ENCODE measurements around the gene ADGRD1.
"Not testable (repeated sequence)": the region's sequence is repeated elsewhere in the genome, so short reads cannot be mapped to it uniquely, and the experiment has no call there.

ADGRD1 gene

DNA sequence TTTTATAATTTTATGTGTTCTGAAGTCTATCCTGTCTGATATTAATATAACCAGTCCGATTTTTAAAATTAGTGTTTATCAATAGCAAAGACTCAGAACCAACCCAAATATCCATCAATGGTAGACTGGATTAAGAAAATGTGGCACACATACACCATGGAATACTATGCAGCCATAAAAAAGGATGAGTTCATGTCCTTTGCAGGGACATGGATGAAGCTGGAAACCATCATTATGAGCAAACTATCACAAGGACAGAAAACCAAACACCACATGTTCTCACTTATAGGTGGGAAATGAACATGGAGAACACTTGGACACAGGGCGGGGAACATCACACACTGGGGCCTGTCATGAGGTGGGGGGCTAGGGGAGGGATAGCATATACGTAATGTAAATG lies 16.2 kb upstream of the ADGRD1 start:
- DNase-seq (ENCODE audit: low read depth in 2 of 2): not testable (repeated sequence)

DNA sequence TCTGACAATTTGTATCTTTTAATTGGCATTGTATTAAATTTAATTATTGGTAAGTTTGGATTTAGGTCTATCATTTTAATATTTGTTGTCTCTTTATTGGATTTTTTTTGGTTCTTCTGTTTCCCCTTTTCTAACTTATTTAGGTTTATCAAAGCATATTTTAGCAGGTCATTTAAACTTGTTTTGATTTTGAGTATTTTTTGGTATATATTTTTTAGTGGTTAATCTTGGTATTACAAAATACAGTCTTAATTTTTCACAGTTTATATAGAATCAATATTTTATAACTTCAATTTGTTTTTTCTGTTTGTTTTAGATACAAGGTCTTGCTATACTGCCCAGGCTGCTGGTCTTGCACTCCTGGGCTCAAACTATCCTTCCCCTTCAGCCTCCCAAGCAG lies 15.5 kb upstream of the ADGRD1 start:
- no peak for DNase-seq (ENCODE audit: low read depth in 2 of 2)

GRCh38 chr12:130944878-130945277 lies 8.8 kb upstream of the ADGRD1 start:
- DNase-seq (ENCODE audit: low read depth in 2 of 2): no peak

DNA sequence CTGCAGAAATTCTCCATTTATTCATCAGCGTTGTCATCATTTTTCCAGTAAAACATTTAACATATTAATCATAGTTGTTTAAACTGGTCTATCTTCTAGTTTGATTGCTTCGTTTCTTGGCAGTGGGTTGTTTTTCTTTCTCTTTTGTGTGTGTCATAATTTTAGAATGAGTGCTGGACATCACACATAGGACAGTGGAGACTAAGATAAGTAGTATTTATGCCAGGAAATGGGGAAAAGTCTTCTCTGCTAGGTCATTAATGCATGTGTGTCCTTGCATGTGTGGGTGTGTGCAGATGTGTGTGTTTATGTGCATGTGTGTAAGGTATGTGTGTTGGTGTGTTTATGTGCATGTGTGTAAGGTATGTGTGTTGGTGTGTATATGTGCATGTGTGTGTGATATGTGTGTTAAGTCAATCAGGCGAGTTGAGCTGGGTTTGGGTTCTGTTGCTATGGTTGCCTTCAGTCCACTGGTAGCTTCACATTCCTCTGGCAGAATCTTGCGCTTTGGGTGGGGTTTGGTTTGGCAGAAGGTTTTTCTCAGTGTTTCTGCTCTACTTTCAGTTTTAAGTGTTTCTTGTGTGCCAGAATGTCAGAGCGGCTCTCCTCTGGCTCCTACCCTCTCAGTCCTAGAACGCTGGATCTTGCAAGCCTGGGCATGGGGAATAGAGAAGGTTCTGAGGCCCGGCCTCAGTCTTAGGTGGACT lies 7.8 kb upstream of the ADGRD1 start:
- no peak for DNase-seq (ENCODE audit: low read depth in 2 of 2)

- no peak for DNase-seq (ENCODE audit: low read depth in 2 of 2)
Observed at GRCh38 chr12:130947028-130947613, 6.6 kb upstream of the ADGRD1 start.

DNA sequence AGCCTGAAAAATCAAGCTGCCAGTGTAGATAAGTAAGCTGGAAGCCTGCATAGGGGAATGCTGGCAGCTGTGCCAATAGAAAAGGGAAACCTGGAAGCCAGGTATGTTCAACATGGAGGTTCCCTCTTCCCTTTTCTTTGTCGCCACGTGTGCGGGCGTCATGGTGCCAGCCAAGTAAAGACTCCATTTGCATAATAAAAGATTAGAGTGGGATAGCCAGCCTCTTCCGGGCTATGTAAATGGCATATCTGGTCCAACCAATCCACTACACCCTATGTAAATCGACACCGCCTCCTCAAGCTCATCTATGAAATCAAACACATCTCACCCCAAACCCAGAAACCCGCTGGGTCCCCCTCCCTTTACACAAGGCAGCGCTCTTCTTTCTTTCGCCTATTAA lies 5.6 kb upstream of the ADGRD1 start:
- DNase-seq (ENCODE audit: low read depth in 2 of 2): no peak

GRCh38 chr12:130948751-130949150 lies 5.0 kb upstream of the ADGRD1 start:
- DNase-seq (ENCODE audit: low read depth in 2 of 2): no peak

DNA sequence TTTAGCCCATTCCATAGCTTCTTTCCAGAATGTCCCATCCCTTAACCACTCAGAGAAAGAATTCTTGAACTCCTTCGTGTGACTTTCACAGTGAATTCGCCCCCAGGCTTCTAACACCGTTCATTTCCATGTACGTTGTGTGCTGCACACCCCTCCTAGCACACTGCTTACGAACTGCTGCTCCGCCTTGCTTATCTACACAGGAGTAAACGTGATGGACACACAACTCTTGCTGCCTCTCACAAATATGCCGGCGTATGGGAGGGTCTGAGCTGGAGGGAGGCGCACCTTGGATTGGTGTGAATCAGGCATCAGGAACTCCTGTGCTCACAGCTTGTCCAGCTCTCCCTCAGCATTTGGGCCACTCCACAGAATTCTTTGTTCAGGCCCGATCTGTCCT lies 3.9 kb upstream of the ADGRD1 start:
- DNase-seq (ENCODE audit: low read depth in 2 of 2): no peak

- no peak for DNase-seq (ENCODE audit: low read depth in 2 of 2)
Observed at GRCh38 chr12:130951636-130952035, 2.1 kb upstream of the ADGRD1 start.

DNA sequence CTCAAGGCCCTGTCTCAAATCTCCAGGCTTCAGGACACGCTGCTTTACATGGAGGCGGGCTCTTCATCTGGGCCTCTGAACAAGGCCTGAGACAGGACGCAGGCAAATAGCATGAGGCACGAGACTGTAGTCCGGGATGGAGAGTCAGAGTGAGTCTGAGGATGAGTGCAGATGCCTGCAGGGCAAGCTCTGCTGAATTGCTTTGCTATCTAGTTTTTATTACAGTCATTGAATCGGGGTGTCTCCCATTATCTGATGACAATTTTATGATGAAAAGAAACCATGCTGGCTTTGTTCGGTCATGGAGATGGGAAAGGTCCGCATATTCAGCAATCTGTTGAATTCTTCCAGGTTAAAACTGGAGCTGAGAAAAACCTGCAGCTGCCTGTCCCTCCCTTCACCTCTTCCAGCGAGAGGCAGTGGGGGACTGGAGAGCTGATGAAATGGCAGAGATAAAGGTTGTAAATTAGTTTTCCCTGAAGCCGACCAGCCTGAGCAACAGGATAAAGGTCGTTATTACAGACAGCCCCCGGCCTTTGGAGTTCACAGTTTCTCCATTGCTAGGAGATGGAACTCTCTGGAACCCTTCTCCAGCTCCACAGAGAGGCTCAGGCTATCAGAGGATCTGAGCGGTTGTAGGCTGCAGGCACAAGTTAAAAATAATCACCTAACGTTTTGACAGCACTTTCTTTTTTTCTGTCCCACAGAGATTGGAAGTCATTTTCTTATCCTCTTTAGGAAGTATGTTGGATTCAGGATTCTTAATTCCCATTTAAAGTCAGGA lies 1.3 kb upstream of the ADGRD1 start:
- DNase-seq (ENCODE audit: low read depth in 2 of 2): no peak

DNA sequence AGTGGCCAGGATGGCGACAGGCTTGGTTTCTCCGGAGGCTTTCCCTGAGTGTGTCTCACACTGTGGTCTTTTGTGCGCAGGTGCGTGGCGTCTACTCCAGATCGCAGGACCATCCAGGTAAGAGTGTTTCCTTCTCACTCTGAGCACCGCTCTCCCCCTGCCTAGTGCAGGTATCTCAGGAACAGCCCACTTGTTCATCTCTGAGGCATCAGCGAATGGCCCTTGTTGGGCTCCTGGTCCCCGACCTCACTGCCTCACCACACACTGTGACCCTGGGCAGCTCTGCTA lies 781 bp downstream of the ADGRD1 start:
- DNase-seq (ENCODE audit: low read depth in 2 of 2): no peak

GRCh38 chr12:130955238-130955816 lies 1.6 kb downstream of the ADGRD1 start:
- no peak for DNase-seq (ENCODE audit: low read depth in 2 of 2)

DNA sequence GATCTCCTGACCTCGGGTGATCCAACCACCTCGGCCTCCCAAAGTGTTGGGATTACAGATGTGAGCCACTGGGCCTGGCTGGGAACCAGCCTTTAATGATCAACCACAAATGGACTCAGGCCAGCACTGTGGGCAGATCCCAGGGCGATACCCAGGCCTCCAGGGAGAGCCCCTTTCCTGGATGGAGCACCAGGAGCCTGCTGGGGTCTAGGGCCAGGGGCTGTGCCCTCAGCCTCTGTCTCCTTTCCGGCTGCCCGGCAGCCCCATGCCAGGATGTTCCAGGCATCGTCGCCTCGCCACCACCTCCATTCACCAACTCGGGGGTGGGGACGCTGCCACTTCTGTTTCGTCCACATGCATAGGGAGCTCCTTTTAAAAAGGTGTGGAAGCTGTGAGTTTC lies 2.3 kb downstream of the ADGRD1 start:
- no peak for DNase-seq (ENCODE audit: low read depth in 2 of 2)

DNA sequence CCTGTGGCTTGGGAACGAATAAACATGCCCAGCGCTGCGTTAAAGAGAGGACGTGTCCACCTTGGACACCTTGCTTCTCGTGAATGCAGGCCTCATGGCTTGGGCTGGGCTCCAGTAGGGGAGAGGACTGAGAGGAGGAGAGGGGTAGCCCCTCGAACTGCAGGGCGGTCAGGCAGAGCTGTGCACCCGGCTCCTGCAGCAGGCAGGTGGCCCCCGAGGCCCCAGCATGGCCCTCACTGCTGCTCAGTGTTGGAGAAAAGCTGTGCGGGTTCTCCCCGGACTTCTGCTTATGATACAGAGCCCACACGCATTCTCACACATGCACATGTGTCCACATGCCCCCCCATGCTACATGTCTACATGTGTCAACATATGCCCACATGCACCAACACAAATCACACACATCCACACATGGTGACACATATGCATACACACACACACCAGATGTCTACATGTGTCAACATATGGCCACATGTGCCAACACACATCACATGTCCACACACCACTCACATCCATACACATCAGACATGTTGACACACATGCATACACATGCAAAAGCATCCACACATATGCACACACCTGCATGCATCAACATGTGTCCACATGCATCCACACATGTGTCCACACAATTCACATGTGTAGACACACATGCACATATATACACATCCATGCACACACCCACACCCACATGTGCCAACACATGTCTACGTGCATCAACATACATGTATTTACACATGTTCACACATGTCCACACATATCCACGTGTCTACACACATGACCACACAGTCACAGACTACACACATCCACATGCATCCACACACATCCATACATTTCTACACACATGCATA lies 3.0 kb downstream of the ADGRD1 start:
- DNase-seq (ENCODE audit: low read depth in 2 of 2): no peak

DNA sequence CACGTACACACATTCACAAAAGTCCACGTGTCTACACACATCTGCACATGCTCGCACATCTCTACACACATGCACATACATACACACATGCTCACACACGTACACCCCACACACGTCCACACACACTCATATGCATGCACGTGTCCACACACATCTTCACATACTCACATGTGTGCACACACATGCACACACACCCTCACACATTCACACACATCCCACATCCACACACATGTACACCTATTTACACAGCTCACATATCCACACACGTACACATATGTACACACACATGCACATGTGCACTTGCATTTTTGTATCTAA lies 3.6 kb downstream of the ADGRD1 start:
- no peak for DNase-seq (ENCODE audit: low read depth in 2 of 2)

DNA sequence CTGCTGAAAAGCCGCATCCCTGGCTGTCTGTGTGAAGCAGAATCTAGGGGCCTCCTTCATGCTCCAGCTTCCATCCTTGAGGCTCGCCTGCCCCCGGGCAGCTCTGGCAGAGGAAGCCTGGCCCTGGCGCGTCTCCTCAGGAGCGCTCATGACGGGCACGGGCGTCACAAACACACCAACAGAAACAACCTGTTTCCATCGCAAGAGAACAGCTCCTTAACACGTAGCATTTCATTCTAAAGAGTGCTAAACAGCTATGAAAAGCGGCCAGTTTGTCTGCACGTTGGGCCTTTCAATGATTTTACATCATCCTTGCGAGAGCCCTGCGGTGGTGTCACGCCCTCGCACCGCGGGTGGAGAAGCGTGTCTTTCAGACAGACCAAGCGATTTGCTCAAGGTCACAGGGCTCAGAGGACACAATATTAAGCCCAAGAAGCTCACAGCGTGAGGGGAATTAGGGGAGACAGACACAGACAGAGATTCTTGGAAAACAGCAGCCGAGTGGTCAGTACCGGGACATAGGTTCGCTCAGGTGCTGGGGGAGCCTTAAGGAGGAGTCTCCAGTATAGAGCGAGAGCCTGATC lies 4.9 kb downstream of the ADGRD1 start:
- no peak for DNase-seq (ENCODE audit: low read depth in 2 of 2)

GRCh38 chr12:130959632-130960031 lies 5.9 kb downstream of the ADGRD1 start:
- no peak for DNase-seq (ENCODE audit: low read depth in 2 of 2)

- DNase-seq (ENCODE audit: low read depth in 2 of 2): no peak
Observed at GRCh38 chr12:130960058-130960457, 6.4 kb downstream of the ADGRD1 start.

- no peak for DNase-seq (ENCODE audit: low read depth in 2 of 2)
Observed at GRCh38 chr12:130960787-130961186, 7.1 kb downstream of the ADGRD1 start.

- DNase-seq (ENCODE audit: low read depth in 2 of 2): no peak
Observed at GRCh38 chr12:130961921-130962451, 8.3 kb downstream of the ADGRD1 start.

DNA sequence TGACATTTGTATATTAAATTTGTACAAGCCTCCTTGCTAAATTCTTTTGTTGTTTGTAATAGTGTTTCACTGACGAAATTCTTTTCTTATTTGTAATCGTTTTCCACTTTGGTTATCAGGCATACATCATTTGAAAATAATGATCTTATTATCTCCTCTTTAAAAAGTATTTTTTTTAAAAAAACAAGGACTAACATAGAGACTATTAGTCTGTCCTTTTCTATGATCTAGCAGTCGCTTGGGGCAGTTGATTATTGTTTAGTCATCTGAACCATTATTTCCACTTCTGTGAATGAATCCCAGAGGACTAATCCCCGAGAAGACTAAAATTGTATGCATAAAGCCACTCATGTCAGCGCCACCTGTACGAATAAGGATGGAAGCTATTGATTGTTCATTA lies 11.5 kb downstream of the ADGRD1 start:
- no peak for DNase-seq (ENCODE audit: low read depth in 2 of 2)

GRCh38 chr12:130965668-130966067 lies 12.0 kb downstream of the ADGRD1 start:
- no peak for DNase-seq (ENCODE audit: low read depth in 2 of 2)
